ENCODE data around the gene RAB9A. TPM values are rescaled to one million over a fixed set of nuclear protein-coding genes. Genes with fewer than 3 reads are reported as not detected.

The RAB9A gene
- total RNA-seq, 1 donor from 2014 or later, result 17.6 TPM

DNA sequence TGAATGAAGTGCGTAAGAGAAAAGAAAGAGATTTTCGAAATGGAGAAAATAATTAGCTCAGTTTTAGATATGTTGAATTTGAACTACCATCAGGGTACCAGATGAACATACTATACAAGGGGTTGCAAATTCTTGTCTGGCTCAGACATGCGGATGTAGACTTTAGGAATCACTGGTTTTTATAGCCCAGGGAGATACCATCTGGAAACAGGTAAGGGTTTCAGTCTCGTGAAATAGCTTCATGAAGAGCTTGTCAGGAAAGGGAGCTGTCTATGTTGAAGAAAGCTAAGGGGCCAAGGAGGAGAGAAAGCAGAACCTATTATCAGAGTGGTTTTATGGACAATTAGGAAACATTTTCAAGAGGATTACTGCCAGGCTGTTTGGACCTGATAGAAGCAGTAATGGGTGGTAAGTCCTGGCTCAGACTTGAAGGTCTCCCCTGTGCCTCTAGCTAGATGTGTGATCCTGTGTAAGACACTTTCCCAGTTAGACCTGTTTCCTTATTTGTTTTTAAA is 6.7 kb downstream of the RAB9A start:
- Mint-ChIP-seq H3K4me3 (ENCODE audit: low read depth) (no peak overlapping the region), H3K36me3 (ENCODE audit: insufficient read depth) (peaks cover 5% of the 10 kb centered on the region), H3K27ac (peak overlapping the region; percentile 7), H3K9me3 (ENCODE audit: low read depth) (peaks cover 16% of the 10 kb centered on the region), H3K27me3 (no peaks in the 10 kb centered on the region), H3K4me1 (ENCODE audit: low read depth) (peaks cover 22% of the 10 kb centered on the region)
- TF ChIP-seq, protein P1, sequence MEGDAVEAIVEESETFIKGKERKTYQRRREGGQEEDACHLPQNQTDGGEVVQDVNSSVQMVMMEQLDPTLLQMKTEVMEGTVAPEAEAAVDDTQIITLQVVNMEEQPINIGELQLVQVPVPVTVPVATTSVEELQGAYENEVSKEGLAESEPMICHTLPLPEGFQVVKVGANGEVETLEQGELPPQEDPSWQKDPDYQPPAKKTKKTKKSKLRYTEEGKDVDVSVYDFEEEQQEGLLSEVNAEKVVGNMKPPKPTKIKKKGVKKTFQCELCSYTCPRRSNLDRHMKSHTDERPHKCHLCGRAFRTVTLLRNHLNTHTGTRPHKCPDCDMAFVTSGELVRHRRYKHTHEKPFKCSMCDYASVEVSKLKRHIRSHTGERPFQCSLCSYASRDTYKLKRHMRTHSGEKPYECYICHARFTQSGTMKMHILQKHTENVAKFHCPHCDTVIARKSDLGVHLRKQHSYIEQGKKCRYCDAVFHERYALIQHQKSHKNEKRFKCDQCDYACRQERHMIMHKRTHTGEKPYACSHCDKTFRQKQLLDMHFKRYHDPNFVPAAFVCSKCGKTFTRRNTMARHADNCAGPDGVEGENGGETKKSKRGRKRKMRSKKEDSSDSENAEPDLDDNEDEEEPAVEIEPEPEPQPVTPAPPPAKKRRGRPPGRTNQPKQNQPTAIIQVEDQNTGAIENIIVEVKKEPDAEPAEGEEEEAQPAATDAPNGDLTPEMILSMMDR (IDR thresholded peaks at IDR 0.05; ENCODE audit: unreplicated experiment), result no peak
- DNase-seq (ENCODE audit: low spot score, unreplicated experiment), result no peak

DNA sequence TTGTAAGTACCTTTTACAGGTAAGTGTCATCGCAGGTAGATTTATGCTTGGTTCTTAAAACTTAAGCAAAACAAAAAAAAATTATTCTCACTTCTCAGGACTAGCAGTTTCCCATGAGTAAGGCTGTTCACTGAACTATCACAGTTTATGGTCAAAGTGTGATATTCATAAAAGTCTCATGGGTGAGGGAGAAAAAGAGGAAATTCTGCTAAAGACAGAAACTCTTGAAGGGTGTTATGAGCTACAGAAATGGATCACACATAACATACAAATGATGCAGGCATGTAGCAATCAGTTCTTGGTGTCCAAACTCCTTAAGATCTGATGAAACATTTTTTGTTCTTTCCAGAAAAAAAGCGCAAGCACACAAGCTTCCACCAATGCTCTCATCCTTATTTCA is 8.5 kb downstream of the RAB9A start:
- no peak for DNase-seq (ENCODE audit: low spot score, unreplicated experiment)
- TF ChIP-seq, protein P1 (IDR thresholded peaks at IDR 0.05; ENCODE audit: unreplicated experiment), result no peak
- H3K27ac Mint-ChIP-seq, result no peak overlapping the region
- H3K36me3 Mint-ChIP-seq (ENCODE audit: insufficient read depth), result peaks cover 4% of the 10 kb centered on the region
- H3K4me3 Mint-ChIP-seq (ENCODE audit: low read depth), result no peak overlapping the region
- H3K4me1 Mint-ChIP-seq (ENCODE audit: low read depth), result peaks cover 24% of the 10 kb centered on the region
- no peaks in the 10 kb centered on the region for H3K27me3 Mint-ChIP-seq
- H3K9me3 Mint-ChIP-seq (ENCODE audit: low read depth), result peaks cover 20% of the 10 kb centered on the region

DNA sequence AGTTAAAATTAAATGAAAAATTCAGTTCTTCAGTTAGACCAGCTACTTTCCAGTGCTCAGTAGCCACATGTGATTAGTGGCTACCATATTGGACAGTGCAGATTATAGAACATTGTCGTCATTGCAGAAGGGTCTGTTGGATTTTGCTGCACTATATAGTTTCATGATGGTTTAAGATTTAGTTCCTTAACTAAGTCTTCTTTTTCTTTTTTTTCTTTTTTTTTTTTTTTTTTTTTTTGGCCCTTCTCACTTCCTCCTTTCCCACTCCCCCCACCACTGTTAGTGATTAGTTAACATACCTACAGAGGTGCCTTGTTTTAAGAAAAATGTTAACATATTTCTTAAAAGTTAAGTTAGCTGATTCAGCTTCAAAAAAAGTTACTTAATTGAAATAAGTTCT is 9.0 kb downstream of the RAB9A start:
- peaks cover 20% of the 10 kb centered on the region for H3K9me3 Mint-ChIP-seq (ENCODE audit: low read depth)
- no peaks in the 10 kb centered on the region for H3K27me3 Mint-ChIP-seq
- H3K36me3 Mint-ChIP-seq (ENCODE audit: insufficient read depth), result peaks cover 3% of the 10 kb centered on the region
- DNase-seq (ENCODE audit: low spot score, unreplicated experiment), result no peak
- no peak overlapping the region for H3K4me3 Mint-ChIP-seq (ENCODE audit: low read depth)
- no peak overlapping the region for H3K27ac Mint-ChIP-seq
- TF ChIP-seq, protein P1 (IDR thresholded peaks at IDR 0.05; ENCODE audit: unreplicated experiment), result no peak
- H3K4me1 Mint-ChIP-seq (ENCODE audit: low read depth), result peaks cover 19% of the 10 kb centered on the region

DNA sequence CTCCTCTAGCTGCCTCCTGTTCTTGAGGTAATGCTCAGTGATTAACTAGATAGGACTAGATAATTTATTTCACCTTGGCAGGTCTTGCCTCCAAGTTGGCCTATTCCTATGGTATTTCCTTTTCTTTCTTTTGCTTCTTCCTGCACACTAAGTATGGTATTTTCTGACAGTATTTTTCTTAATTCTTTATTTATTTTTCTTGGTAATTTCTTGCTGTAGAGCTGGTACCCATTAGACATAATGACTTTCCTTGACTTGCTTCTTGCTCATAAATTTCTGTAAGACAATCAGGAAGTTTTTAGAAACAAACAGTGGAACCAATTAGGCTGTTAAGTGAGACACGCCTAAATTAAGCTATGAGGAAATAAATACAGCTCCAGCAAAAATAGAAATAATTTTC is 9.5 kb downstream of the RAB9A start:
- TF ChIP-seq, protein P1 (IDR thresholded peaks at IDR 0.05; ENCODE audit: unreplicated experiment), result no peak
- peaks cover 15% of the 10 kb centered on the region for H3K9me3 Mint-ChIP-seq (ENCODE audit: low read depth)
- H3K4me1 Mint-ChIP-seq (ENCODE audit: low read depth), result peaks cover 16% of the 10 kb centered on the region
- H3K27me3 Mint-ChIP-seq, result no peaks in the 10 kb centered on the region
- H3K4me3 Mint-ChIP-seq (ENCODE audit: low read depth), result no peak overlapping the region
- H3K27ac Mint-ChIP-seq, result no peak overlapping the region
- peaks cover 3% of the 10 kb centered on the region for H3K36me3 Mint-ChIP-seq (ENCODE audit: insufficient read depth)
- DNase-seq (ENCODE audit: low spot score, unreplicated experiment), result no peak

DNA sequence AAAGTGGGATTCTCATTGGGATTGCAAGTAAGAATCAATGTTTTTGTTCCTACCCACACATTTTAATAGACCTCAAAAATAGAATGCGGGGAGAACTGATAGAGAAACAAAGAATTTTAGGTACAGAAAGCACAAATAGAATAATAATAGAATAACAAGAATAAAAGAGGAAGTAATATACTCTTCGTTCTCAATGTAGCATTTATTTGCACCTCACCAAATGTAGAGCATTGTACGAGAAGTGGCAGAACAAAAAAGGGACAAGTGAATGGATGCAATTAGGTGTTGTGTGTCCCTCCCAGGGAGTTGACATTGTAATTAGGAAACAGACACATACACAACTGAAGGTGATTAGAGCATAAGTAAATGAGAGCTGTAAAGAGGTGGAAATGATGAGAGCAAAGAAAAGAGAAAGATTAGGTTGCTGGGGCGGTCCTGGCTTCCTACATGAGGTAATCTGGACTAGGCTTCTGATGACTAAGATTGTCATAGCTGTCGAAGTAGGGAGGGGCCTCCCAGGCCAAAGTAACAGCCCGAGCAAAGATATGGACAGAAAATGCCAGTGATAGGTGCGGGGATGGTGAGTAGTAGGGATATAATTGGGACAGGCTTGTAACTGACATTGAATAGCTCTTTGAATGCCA is 10.4 kb downstream of the RAB9A start:
- TF ChIP-seq, protein P1 (IDR thresholded peaks at IDR 0.05; ENCODE audit: unreplicated experiment), result no peak
- no peak overlapping the region for H3K27ac Mint-ChIP-seq
- H3K4me3 Mint-ChIP-seq (ENCODE audit: low read depth), result no peak overlapping the region
- H3K9me3 Mint-ChIP-seq (ENCODE audit: low read depth), result peaks cover 18% of the 10 kb centered on the region
- H3K27me3 Mint-ChIP-seq, result no peaks in the 10 kb centered on the region
- H3K4me1 Mint-ChIP-seq (ENCODE audit: low read depth), result peaks cover 13% of the 10 kb centered on the region
- DNase-seq (ENCODE audit: low spot score, unreplicated experiment), result no peak
- H3K36me3 Mint-ChIP-seq (ENCODE audit: insufficient read depth), result peaks cover 5% of the 10 kb centered on the region
